Tibial nerve (tissue), 4 donors: ENCODE results near the gene C1RL.

Source experiments
- CTCF ChIP-seq, 5 experiments: fragments of 200-600 bp in 3 of 5; fragments of 450-650 bp in 2 of 5; sonication (generic) in 3 of 5; IDR thresholded peaks; one replicate each; pipeline ENCODE4 v1.5.1; 2016 to 2019; ENCODE audit warnings: antibody characterized with exemption in 5 of 5, mild to moderate bottlenecking in 3 of 5, moderate library complexity in 2 of 5
- EP300 ChIP-seq, 2 donors: sonication (generic); formaldehyde crosslinking; IDR thresholded peaks; one replicate each; pipeline ENCODE4 v1.6.1; 2017; ENCODE audit warnings: antibody characterized with exemption in 2 of 2, mild to moderate bottlenecking in 1 of 2
- POLR2A ChIP-seq, 2 donors: fragments of 450-650 bp; IDR thresholded peaks; one replicate each; pipeline ENCODE4 v1.6.1; 2017; ENCODE audit warnings: antibody characterized with exemption in 2 of 2, mild to moderate bottlenecking in 2 of 2, moderate library complexity in 2 of 2

- peak in 1 of 5 experiments; percentile 14 for TF ChIP-seq CTCF (IDR thresholded peaks at IDR 0.05)
- TF ChIP-seq POLR2A (IDR thresholded peaks at IDR 0.05): peak in 1 of 2 donors; percentile 28
- TF ChIP-seq EP300 (IDR thresholded peaks at IDR 0.05): peak in 1 of 2 donors; percentile 62
Observed at GRCh38 chr12:7108003-7108795, 815 bp downstream of the C1RL start.
